ENCODE data around the gene RBP7. TPM values are rescaled to one million over a fixed set of nuclear protein-coding genes. Genes with fewer than 3 reads are reported as not detected.
"Not testable (repeated sequence)": the region's sequence is repeated elsewhere in the genome, so short reads cannot be mapped to it uniquely, and the experiment has no call there.

RBP7 gene
- total RNA-seq, 1 experiment from 2014 or later = 6.0 TPM

DNA sequence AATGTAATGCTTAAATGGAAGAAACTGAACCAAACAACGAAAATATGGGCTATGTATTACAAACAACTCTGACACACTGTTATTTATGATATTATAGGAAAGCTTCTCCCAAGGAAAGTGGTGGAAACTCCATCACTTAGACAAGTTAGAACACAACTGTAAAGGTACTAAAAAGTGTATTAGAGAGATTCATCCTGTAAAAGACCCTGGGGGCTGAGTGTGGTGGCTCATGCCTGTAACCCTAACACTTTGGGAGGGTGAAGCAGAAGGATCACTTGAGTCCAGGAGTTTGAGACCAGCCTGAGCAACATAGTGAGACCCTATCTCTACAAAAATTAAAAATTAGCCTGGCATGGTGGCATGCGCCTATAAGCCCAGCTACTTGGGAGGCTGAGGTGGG is 28.3 kb downstream of the RBP7 start:
- H3K9me3 ChIP-seq (ENCODE audit: low read length) = no peaks in the 10 kb centered on the region
- no peak for TF ChIP-seq EZH2 (IDR thresholded peaks at IDR 0.05; ENCODE audit: low read length, unreplicated experiment)
- no peak for TF ChIP-seq CTCF (conservative IDR thresholded peaks at IDR 0.05; ENCODE audit: low read depth, low read length)
- no peak for TF ChIP-seq EZH2phosphoT487 (IDR thresholded peaks at IDR 0.05; ENCODE audit: borderline replicate concordance, low read length)
- no peak overlapping the region for H3K4me2 ChIP-seq (ENCODE audit: low read length)
- no peak overlapping the region for H3K4me3 ChIP-seq (ENCODE audit: low read length)
- no peaks in the 10 kb centered on the region for H3K79me2 ChIP-seq (ENCODE audit: low read length)
- intact Hi-C loops (cut with micrococcal nuclease) = no loop called here
- no peak overlapping the region for H2AFZ ChIP-seq (ENCODE audit: low read length)
- no peaks in the 10 kb centered on the region for H3F3A ChIP-seq (ENCODE audit: low read length, unreplicated experiment)
- no TSS peak for BruUV-seq (replicated peaks)
- no peaks in the 10 kb centered on the region for H3K4me1 ChIP-seq (ENCODE audit: insufficient read depth, low read length)
- DNase-seq = no peak
- ChIA-PET POLR2A (ENCODE audit: unreplicated experiment) (no interaction called here), CTCF (no interaction called here)
- no peak for ATAC-seq
- H3K27me3 ChIP-seq (ENCODE audit: low read length) = no peaks in the 10 kb centered on the region
- H3K27ac ChIP-seq (ENCODE audit: low read length) = no peak overlapping the region
- no peaks in the 10 kb centered on the region for H3K9me2 ChIP-seq (replicated peaks; ENCODE audit: low read length)
- H3K9ac ChIP-seq (ENCODE audit: low read length) = no peak overlapping the region
- H3K36me3 ChIP-seq (ENCODE audit: low read depth, low read length) = no peaks in the 10 kb centered on the region
- H4K20me1 ChIP-seq (ENCODE audit: low read length) = no peaks in the 10 kb centered on the region

DNA sequence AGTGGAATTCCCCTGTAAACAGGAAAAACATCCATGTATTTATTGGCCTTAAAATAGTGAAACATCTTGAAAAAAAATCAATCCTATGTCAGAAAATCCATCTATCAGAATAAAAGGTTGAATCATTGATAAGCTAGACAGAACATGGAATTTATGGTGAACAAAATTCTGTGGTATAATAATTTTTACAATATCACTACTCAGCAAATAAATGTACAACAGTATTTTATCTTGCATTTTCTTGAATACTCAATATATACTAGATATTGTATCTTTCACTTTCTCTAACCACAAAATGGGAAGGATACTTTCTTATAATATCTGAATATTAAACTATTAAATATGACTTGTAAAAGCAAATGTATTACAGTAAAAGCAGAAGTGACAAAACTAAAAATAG is 30.0 kb downstream of the RBP7 start:
- no peak overlapping the region for H2AFZ ChIP-seq (ENCODE audit: low read length)
- ChIA-PET POLR2A (ENCODE audit: unreplicated experiment) (no interaction called here), CTCF (no interaction called here)
- intact Hi-C loops (cut with micrococcal nuclease) = no loop called here
- BruUV-seq (replicated peaks) = no TSS peak
- no peak overlapping the region for H3K4me3 ChIP-seq (ENCODE audit: low read length)
- no peaks in the 10 kb centered on the region for H4K20me1 ChIP-seq (ENCODE audit: low read length)
- no peaks in the 10 kb centered on the region for H3K9me2 ChIP-seq (replicated peaks; ENCODE audit: low read length)
- no peaks in the 10 kb centered on the region for H3F3A ChIP-seq (ENCODE audit: low read length, unreplicated experiment)
- no peak for DNase-seq
- H3K27me3 ChIP-seq (ENCODE audit: low read length) = no peaks in the 10 kb centered on the region
- no peak for ATAC-seq
- no peaks in the 10 kb centered on the region for H3K36me3 ChIP-seq (ENCODE audit: low read depth, low read length)
- H3K9ac ChIP-seq (ENCODE audit: low read length) = no peak overlapping the region
- H3K27ac ChIP-seq (ENCODE audit: low read length) = no peak overlapping the region
- H3K9me3 ChIP-seq (ENCODE audit: low read length) = no peaks in the 10 kb centered on the region
- no peak for TF ChIP-seq EZH2phosphoT487 (IDR thresholded peaks at IDR 0.05; ENCODE audit: borderline replicate concordance, low read length)
- no peak for TF ChIP-seq EZH2 (IDR thresholded peaks at IDR 0.05; ENCODE audit: low read length, unreplicated experiment)
- H3K4me1 ChIP-seq (ENCODE audit: insufficient read depth, low read length) = peaks cover 6% of the 10 kb centered on the region
- H3K4me2 ChIP-seq (ENCODE audit: low read length) = no peak overlapping the region
- no peaks in the 10 kb centered on the region for H3K79me2 ChIP-seq (ENCODE audit: low read length)

- H3K4me1 ChIP-seq (ENCODE audit: insufficient read depth, low read length); H3K79me2 ChIP-seq (ENCODE audit: low read length); intact Hi-C loops (cut with micrococcal nuclease); H2AFZ ChIP-seq (ENCODE audit: low read length); H4K20me1 ChIP-seq (ENCODE audit: low read length); DNase-seq; H3K27me3 ChIP-seq (ENCODE audit: low read length); H3K4me2 ChIP-seq (ENCODE audit: low read length); BruUV-seq (replicated peaks); H3K36me3 ChIP-seq (ENCODE audit: low read depth, low read length); H3K9ac ChIP-seq (ENCODE audit: low read length); H3K4me3 ChIP-seq (ENCODE audit: low read length); CTCF ChIA-PET; H3K27ac ChIP-seq (ENCODE audit: low read length); POLR2A ChIA-PET (ENCODE audit: unreplicated experiment); H3K9me3 ChIP-seq (ENCODE audit: low read length); H3F3A ChIP-seq (ENCODE audit: low read length, unreplicated experiment); H3K9me2 ChIP-seq (replicated peaks; ENCODE audit: low read length); ATAC-seq: not testable (repeated sequence)
These were observed 32.0 kb downstream of the RBP7 start for GRCh38 chr1:10028956-10029500.

DNA sequence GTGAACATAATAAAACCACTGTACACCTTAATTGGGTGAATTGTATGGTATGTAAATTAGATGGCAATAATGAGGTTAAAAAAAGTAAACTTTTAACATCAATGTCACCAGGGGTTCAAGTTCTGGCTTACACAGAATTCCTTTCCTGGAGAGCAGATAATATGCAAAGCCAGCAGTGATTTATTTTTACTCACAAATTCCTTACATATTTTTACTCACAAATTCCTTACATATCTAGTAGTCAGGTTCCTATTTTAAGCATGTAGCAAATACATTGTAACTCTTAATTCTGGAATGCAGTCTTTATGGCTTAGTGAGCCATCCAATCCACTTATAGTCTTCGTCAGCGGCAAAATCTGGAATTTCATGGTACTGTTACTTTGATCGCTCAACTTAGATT is 34.4 kb downstream of the RBP7 start:
- intact Hi-C loops (cut with micrococcal nuclease) = loop anchor here (5.0 kb wide), 2 partner anchors 34 to 159 kb away; partner anchors contain the start of gene RBP7
- peak overlapping the region; percentile 41 for H3K4me2 ChIP-seq (ENCODE audit: low read length)
- 0 out of 2 replicates have a peak overlapping the region, but pooled peaks have one; percentile 11 for H2AFZ ChIP-seq (ENCODE audit: low read length)
- no peaks in the 10 kb centered on the region for H3K27me3 ChIP-seq (ENCODE audit: low read length)
- H3K36me3 ChIP-seq (ENCODE audit: low read depth, low read length) = no peaks in the 10 kb centered on the region
- no peaks in the 10 kb centered on the region for H3F3A ChIP-seq (ENCODE audit: low read length, unreplicated experiment)
- no peak overlapping the region for H3K27ac ChIP-seq (ENCODE audit: low read length)
- DNase-seq (peak; percentile 62), ATAC-seq (no peak)
- no peaks in the 10 kb centered on the region for H3K9me3 ChIP-seq (ENCODE audit: low read length)
- peaks cover 13% of the 10 kb centered on the region for H3K4me1 ChIP-seq (ENCODE audit: insufficient read depth, low read length)
- H4K20me1 ChIP-seq (ENCODE audit: low read length) = no peaks in the 10 kb centered on the region
- ChIA-PET CTCF (no interaction called here), POLR2A (ENCODE audit: unreplicated experiment) (no interaction called here)
- 0 out of 2 replicates have a peak overlapping the region, but pooled peaks have one; percentile 19 for H3K4me3 ChIP-seq (ENCODE audit: low read length)
- no TSS peak for BruUV-seq (replicated peaks)
- no peak overlapping the region for H3K9ac ChIP-seq (ENCODE audit: low read length)
- H3K9me2 ChIP-seq (replicated peaks; ENCODE audit: low read length) = no peaks in the 10 kb centered on the region
- H3K79me2 ChIP-seq (ENCODE audit: low read length) = peaks cover 32% of the 10 kb centered on the region
- TF ChIP-seq EZH2 (IDR thresholded peaks at IDR 0.05; ENCODE audit: low read length, unreplicated experiment) (no peak), CTCF (conservative IDR thresholded peaks at IDR 0.05; ENCODE audit: low read depth, low read length) (no peak), EZH2phosphoT487 (IDR thresholded peaks at IDR 0.05; ENCODE audit: borderline replicate concordance, low read length) (no peak)
